HuH-7 (cell line): ENCODE results near the gene TCF23.
"Not testable (repeated sequence)": the region's sequence is repeated elsewhere in the genome, so short reads cannot be mapped to it uniquely, and the experiment has no call there.

Experiments
- DNase-seq: peaks from one replicate; pipeline ENCODE4 v3.0.0; 2011; ENCODE audit warnings: low spot score

Gene TCF23

GRCh38 chr2:27155069-27155520 lies 6.3 kb downstream of the TCF23 start:
- DNase-seq: no peak

- DNase-seq: no peak
Observed at GRCh38 chr2:27158468-27158867, 9.7 kb downstream of the TCF23 start.

- DNase-seq: no peak
Observed at GRCh38 chr2:27159271-27159670, 10.5 kb downstream of the TCF23 start.

DNA sequence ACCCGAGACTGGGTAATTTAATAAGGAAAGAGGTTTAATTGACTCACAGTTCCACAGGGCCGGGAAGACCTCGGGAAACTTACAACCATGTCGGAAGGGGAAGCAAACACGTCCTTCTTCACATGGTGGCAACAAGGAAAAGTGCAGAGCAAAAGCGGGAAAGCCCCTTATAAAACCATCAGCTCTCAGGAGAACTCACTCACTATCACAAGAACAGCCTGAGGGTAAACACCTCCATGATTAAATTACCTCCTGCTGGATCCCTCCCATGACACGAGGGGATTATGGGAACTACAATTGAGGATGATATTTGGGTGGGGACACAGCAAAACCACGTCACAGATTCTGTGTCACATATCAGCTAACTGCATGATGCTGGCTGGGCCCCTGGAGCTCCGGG lies 11.4 kb downstream of the TCF23 start:
- no peak for DNase-seq

- DNase-seq: no peak
Observed at GRCh38 chr2:27162151-27163121, 13.6 kb downstream of the TCF23 start.

- no peak for DNase-seq
Observed at GRCh38 chr2:27164960-27165763, 16.4 kb downstream of the TCF23 start.

GRCh38 chr2:27170581-27171337 lies 22.0 kb downstream of the TCF23 start:
- DNase-seq: no peak

- no peak for DNase-seq
Observed at GRCh38 chr2:27171351-27171848, 22.6 kb downstream of the TCF23 start.

DNA sequence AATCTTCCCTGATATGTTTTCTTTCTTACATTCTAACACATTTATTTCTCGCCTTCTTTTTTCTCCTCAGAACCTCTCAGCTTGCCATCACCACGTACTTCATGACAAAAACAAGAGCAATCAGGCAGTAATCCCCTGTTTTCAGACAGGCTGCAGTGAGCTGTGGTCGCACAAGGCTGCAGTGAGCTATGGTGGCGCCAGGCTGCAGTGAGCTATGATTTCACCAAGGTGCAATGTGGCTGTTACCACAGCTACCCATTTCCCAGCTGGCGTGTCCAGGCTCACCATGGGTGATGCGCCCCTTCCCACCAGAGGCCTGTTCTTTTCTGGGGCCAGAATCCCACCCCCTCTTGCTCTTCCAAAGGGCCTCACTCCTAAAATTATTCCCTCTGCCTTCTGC lies 25.8 kb downstream of the TCF23 start:
- DNase-seq: no peak

DNA sequence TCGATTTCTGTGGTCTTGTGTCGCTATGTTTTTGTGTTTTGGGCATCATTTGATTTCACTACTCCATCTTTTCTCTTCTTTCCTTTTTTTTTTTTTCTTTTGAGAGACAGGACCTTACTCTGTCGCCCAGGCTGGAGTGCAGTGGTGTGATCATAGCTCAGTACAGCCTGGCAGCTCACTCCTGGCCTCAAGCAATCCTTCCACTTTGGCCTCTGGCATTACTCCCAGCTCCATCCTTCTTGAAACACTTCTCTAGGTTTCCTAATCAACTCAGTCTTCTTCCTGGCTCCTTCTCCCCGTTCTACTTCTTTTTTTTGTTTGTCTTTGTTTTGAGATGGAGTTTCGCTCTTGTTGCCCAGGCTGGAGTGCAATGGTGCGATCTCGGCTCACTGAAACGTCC lies 26.5 kb downstream of the TCF23 start:
- no peak for DNase-seq

DNA sequence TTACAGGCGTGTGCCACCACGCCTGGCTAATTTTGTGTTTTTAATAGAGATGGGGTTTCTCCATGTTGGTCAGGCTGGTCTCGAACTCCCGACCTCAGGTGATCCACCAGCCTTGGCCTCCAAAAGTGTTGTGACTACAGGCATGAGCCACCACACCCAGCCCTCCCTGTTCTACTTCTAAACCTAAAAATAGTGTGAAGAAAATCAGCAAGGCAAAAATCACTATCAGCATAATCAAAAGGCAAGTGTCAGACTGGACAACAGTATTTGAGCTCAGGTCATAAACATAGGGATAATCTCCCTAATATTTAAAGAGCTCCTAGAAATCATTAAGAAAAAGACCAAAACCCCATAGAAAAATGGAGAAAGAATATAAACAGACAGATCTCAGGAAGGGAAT lies 27.0 kb downstream of the TCF23 start:
- DNase-seq: not testable (repeated sequence)

GRCh38 chr2:27177441-27178351 lies 28.9 kb downstream of the TCF23 start:
- DNase-seq: no peak

GRCh38 chr2:27178469-27178868 lies 29.7 kb downstream of the TCF23 start:
- DNase-seq: no peak

DNA sequence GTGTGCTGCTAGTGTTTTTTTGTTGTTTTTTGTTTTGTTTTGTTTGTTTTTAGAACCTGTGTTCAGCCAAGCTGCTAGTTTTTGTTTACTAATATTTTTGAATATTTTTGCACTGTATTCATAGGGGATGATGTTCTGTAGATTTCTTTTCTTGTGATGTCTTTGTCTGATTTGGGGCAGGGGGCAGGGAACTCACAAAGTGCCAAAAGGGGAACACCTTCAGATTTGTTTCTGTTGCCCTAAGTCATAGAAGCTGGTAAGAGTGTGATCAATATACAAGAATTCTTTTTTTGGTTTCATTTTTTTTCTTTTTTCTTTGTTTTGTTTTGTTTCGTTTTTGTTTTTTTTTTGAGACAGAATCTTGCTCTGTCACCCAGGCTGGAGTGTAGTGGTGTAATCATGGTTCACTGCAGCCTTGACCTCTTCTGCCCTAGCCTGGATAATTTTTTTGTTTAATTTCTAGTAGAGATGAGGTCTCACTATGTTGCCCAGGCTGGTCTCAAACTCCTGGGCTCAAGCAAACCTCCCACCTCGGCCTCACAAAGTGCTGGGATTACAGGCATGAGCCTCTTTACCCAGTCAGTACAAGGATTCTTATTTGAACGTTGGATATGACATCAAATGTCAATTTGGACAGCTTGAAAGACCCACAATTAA lies 30.7 kb downstream of the TCF23 start:
- DNase-seq: no peak

GRCh38 chr2:27182346-27182745 lies 33.5 kb downstream of the TCF23 start:
- no peak for DNase-seq

DNA sequence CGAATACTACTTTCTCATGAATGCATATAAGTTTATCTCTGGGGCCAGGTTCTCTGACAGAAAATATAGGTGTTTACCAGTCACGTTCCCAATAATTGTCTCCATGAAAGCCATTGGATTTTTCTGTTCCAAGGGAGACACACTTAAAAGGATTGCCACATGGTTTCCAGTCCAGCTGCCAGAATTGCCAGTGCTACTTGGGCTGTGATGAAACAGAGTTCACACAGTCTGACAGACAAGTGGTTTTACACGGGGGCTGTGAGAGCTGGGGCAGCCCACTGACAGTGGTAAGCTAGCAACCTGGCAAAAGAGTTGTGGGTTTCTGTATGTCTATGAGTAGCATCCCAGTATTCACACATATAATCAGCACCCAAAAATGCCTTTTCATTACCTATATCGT lies 35.3 kb downstream of the TCF23 start:
- DNase-seq: no peak

GRCh38 chr2:27185331-27186026 lies 36.7 kb downstream of the TCF23 start:
- peak; percentile 35 for DNase-seq

- no peak for DNase-seq
Observed at GRCh38 chr2:27186613-27187345, 38.0 kb downstream of the TCF23 start.

GRCh38 chr2:27189989-27190388 lies 41.2 kb downstream of the TCF23 start:
- no peak for DNase-seq
